ENCODE data around the gene FNTB. TPM values are rescaled to one million over a fixed set of nuclear protein-coding genes. Genes with fewer than 3 reads are reported as not detected.

The FNTB gene
- total RNA-seq, 1 experiment from 2014 or later: 35.3 TPM

DNA sequence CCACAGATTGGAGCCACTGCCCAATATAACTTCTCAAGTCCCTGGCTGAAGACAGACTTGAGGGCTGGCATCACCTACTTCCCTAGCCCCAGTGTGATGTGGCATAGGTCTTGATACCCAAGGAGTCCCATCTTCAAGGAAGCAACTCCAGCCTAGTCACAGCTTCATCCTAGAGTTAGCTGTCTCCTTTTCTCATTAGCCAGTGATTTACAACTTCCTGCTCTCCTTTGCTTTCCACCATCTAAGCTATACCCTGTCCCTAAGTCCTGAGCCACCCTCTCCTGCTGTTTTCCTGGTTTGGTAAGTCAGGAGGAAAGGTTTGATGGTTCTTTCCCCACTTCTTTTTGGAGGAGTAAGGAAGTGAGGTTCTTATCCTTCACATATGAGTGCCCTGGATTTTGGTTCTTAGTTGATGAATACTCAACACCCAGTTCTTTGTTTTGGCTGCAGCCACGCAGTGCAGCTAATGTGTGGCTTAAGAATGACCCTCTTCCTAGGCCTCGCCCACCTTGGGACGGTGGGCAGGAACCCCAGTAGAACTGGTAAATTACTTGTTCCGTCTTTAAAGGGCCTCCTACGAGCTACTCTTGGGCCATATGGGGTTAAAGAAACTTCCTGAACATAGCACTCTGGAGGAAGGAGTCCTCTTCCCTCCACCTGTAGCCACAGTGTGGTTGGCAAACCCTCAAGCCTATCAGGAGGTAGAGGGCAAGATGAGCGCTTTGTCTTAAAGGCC is 40.2 kb upstream of the FNTB start:
- Histone ChIP-seq H3K9me2 (ENCODE audit: insufficient read depth) (no peaks in the 10 kb centered on the region), H2AFZ (no peak overlapping the region), H3F3A (ENCODE audit: insufficient read depth, low read depth) (peaks cover 10% of the 10 kb centered on the region; the same call in 1 of the 2 replicates), H3K4me3 (no peak overlapping the region), H3K9me3 (ENCODE audit: insufficient read depth, low read depth) (no peaks in the 10 kb centered on the region), H4K20me1 (ENCODE audit: insufficient read depth) (no peaks in the 10 kb centered on the region), H3K4me1 (replicated peaks; ENCODE audit: insufficient read depth) (peaks cover 22% of the 10 kb centered on the region), H3K36me3 (ENCODE audit: low read depth) (peaks cover 14% of the 10 kb centered on the region; the same call in 1 of the 2 replicates), H3K4me2 (no peak overlapping the region), H3K79me2 (ENCODE audit: low read depth) (peaks cover 11% of the 10 kb centered on the region), H3K27ac (no peak overlapping the region), H3K27me3 (ENCODE audit: insufficient read depth, low read depth) (no peaks in the 10 kb centered on the region)
- CTCF ChIA-PET: no interaction called here
- no TSS peak for BruUV-seq (replicated peaks)
- intact Hi-C loops (cut with micrococcal nuclease; ENCODE audit: unreplicated experiment): no loop called here
- no peak for DNase-seq
- TF ChIP-seq EZH2 (IDR thresholded peaks at IDR 0.05; ENCODE audit: low read depth): no peak
- TF ChIP-seq, protein P1, sequence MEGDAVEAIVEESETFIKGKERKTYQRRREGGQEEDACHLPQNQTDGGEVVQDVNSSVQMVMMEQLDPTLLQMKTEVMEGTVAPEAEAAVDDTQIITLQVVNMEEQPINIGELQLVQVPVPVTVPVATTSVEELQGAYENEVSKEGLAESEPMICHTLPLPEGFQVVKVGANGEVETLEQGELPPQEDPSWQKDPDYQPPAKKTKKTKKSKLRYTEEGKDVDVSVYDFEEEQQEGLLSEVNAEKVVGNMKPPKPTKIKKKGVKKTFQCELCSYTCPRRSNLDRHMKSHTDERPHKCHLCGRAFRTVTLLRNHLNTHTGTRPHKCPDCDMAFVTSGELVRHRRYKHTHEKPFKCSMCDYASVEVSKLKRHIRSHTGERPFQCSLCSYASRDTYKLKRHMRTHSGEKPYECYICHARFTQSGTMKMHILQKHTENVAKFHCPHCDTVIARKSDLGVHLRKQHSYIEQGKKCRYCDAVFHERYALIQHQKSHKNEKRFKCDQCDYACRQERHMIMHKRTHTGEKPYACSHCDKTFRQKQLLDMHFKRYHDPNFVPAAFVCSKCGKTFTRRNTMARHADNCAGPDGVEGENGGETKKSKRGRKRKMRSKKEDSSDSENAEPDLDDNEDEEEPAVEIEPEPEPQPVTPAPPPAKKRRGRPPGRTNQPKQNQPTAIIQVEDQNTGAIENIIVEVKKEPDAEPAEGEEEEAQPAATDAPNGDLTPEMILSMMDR (conservative IDR thresholded peaks at IDR 0.05): no peak
- POLR2A ChIA-PET (ENCODE audit: unreplicated experiment): no interaction called here

DNA sequence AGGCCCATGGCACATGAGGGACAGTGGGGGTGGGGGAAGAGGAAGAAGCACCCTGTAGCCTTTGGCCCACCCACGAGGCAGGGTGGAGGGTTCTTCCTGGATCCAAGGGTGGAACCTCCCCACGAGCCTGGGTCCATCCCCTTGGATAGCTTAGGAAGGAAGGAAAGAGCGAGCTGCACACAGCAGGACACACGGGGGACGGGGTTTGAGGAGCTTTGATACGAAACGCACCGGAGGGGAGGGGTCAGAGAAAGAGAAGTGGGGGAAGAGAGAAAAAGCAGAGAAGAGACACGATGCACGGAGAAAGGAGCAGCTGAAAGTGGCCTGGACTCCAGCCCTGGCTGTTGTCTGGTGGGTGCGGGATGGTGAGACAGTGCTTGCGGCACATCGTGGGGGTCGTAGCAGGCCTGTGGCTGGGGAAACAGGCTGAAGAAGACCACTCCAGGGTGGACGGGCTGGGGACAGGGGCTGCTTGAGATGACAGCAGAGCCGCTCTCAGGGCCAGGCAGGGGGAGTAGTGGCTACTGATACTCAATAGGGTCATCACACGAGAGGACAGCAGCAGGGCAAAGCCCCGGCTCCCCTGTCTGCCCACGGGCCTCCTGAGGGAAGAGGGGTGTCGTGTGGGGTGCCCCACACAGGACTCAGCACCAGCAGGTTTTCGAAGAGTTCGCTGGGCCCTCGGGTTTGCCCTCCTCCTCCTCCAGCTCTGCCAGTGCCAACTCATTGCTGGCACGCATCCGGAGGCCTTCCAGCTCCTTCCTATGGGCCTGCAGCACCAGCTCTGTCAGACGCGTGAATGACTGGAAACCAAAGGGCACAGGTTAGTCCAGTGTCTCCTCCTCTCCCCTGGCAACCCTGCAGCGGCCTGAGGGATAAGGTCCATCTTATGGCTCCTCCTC is 38.7 kb upstream of the FNTB start:
- POLR2A ChIA-PET (ENCODE audit: unreplicated experiment): interaction anchor here (0.6 kb wide), 1 partner anchor 72 kb away, joined by 4 read pairs; no protein-coding TSS in a partner anchor

More for the DNA sequence above, 38.7 kb upstream of the FNTB start:
- peaks cover 22% of the 10 kb centered on the region; the same call in 1 of the 2 replicates for H3K36me3 ChIP-seq (ENCODE audit: low read depth)
- no peak overlapping the region for H2AFZ ChIP-seq
- DNase-seq: no peak
- no peak for TF ChIP-seq EZH2 (IDR thresholded peaks at IDR 0.05; ENCODE audit: low read depth)
- TF ChIP-seq, protein P1 (conservative IDR thresholded peaks at IDR 0.05): no peak
- H3K79me2 ChIP-seq (ENCODE audit: low read depth): no peaks in the 10 kb centered on the region
- intact Hi-C loops (cut with micrococcal nuclease; ENCODE audit: unreplicated experiment): no loop called here
- no peaks in the 10 kb centered on the region for H4K20me1 ChIP-seq (ENCODE audit: insufficient read depth)
- H3K27ac ChIP-seq: no peak overlapping the region
- BruUV-seq (replicated peaks): TSS peak; percentile 0
- CTCF ChIA-PET: no interaction called here
- H3K9me2 ChIP-seq (ENCODE audit: insufficient read depth): no peaks in the 10 kb centered on the region
- peaks cover 13% of the 10 kb centered on the region for H3K4me1 ChIP-seq (replicated peaks; ENCODE audit: insufficient read depth)
- H3K27me3 ChIP-seq (ENCODE audit: insufficient read depth, low read depth): no peaks in the 10 kb centered on the region
- no peaks in the 10 kb centered on the region for H3K9me3 ChIP-seq (ENCODE audit: insufficient read depth, low read depth)
- H3K4me2 ChIP-seq: no peak overlapping the region
- peaks cover 9% of the 10 kb centered on the region; the same call in 1 of the 2 replicates for H3F3A ChIP-seq (ENCODE audit: insufficient read depth, low read depth)
- H3K4me3 ChIP-seq: no peak overlapping the region

Measured in PC-9 (cell line).